HEK293 (cell line): ENCODE measurements around the gene FRMD4A.

ENCODE experiments used
- CTCF ChIA-PET: fragments of 350-600 bp; formaldehyde crosslinking; extraction: SDS; loops from one replicate; lab custom pipeline; 2021; ENCODE audit warnings: antibody characterized with exemption; lab: Yijun Ruan, JAX
- POLR2A ChIA-PET: fragments of 300-600 bp; formaldehyde crosslinking; extraction: SDS; loops from one replicate; lab custom pipeline; 2020; ENCODE audit warnings: antibody characterized with exemption, inconsistent platforms; lab: Yijun Ruan, JAX
- H3K27ac ChIP-seq: fragments of 200-500 bp; sonication (Bioruptor generic); 2 replicates; pipeline ENCODE4 v1.5.1; 2014; ENCODE audit warnings: low read depth, low read length, control low read depth, inconsistent platforms; ENCODE audit errors: extremely low read depth
- H3K36me3 ChIP-seq, 2 experiments: fragments of 200-500 bp in 1 of 2; sonication (Bioruptor generic) in 1 of 2; 1 replicate in 1 of 2; 2 replicates in 1 of 2; pipeline ENCODE4 v1.5.1; 2014 to 2017; ENCODE audit warnings: inconsistent platforms in 2 of 2, low read length in 2 of 2; ENCODE audit not compliant: control insufficient read depth in 2 of 2, insufficient read depth in 1 of 2
- H3K4me1 ChIP-seq: fragments of 200-500 bp; sonication (Bioruptor generic); 2 replicates; pipeline ENCODE4 v1.5.1; 2014; ENCODE audit warnings: mild to moderate bottlenecking, low read length, inconsistent platforms; ENCODE audit not compliant: control insufficient read depth, insufficient read depth
- H3K4me3 ChIP-seq: 2 replicates; pipeline ENCODE4 v1.5.1; 2011; ENCODE audit warnings: low read depth, mild to moderate bottlenecking, control low read depth, low read length, moderate library complexity
- H3K9me3 ChIP-seq: fragments of 200-500 bp; sonication (Bioruptor generic); 2 replicates; pipeline ENCODE4 v1.5.1; 2014; ENCODE audit warnings: low read depth, low read length, inconsistent platforms; ENCODE audit not compliant: control insufficient read depth, insufficient read depth
- GLIS2 ChIP-seq: fragments of 450-650 bp; formaldehyde crosslinking; IDR thresholded peaks from 2 replicates; pipeline ENCODE4 v1.5.1; 2016; ENCODE audit warnings: missing biosample characterization, missing genetic modification characterization
- KLF8 ChIP-seq: fragments of 450-650 bp; formaldehyde crosslinking; IDR thresholded peaks from 2 replicates; pipeline ENCODE4 v1.5.1; 2016; ENCODE audit warnings: missing biosample characterization, missing genetic modification characterization
- KLF9 ChIP-seq: fragments of 450-650 bp; formaldehyde crosslinking; IDR thresholded peaks from 2 replicates; pipeline ENCODE4 v1.5.1; 2016; ENCODE audit warnings: missing biosample characterization, missing genetic modification characterization, low read depth
- MEIS1 ChIP-seq: sonication (generic); formaldehyde crosslinking; IDR thresholded peaks from 2 replicates; pipeline ENCODE4 v1.8.1; 2022; ENCODE audit warnings: missing genetic modification reagents, mild to moderate bottlenecking, borderline replicate concordance
- SP2 ChIP-seq: fragments of 450-650 bp; formaldehyde crosslinking; IDR thresholded peaks from 2 replicates; pipeline ENCODE4 v1.5.1; 2016; ENCODE audit warnings: missing biosample characterization, missing genetic modification characterization
- SP3 ChIP-seq: fragments of 450-650 bp; formaldehyde crosslinking; IDR thresholded peaks from 2 replicates; pipeline ENCODE4 v1.5.1; 2016; ENCODE audit warnings: missing biosample characterization, missing genetic modification characterization
- TSHZ1 ChIP-seq: fragments of 450-650 bp; formaldehyde crosslinking; IDR thresholded peaks from 2 replicates; pipeline ENCODE4 v1.5.1; 2016; ENCODE audit warnings: missing biosample characterization, missing genetic modification characterization, borderline replicate concordance
- ZBTB44 ChIP-seq: fragments of 450-650 bp; IDR thresholded peaks from 2 replicates; pipeline ENCODE4 v1.5.1; 2018; ENCODE audit warnings: missing biosample characterization, mild to moderate bottlenecking, missing genetic modification characterization
- ZEB2 ChIP-seq: fragments of 450-650 bp; formaldehyde crosslinking; IDR thresholded peaks from 2 replicates; pipeline ENCODE4 v1.5.1; 2016; ENCODE audit warnings: missing biosample characterization, missing genetic modification characterization
- ZNF112 ChIP-seq: fragments of 450-650 bp; formaldehyde crosslinking; IDR thresholded peaks from 2 replicates; pipeline ENCODE4 v1.5.0; 2017; ENCODE audit warnings: missing biosample characterization, missing genetic modification characterization
- ZNF211 ChIP-seq: fragments of 450-650 bp; formaldehyde crosslinking; IDR thresholded peaks from 2 replicates; pipeline ENCODE4 v1.5.1; 2016; ENCODE audit warnings: low read depth, missing biosample characterization, missing genetic modification characterization
- ZNF248 ChIP-seq: fragments of 450-650 bp; formaldehyde crosslinking; IDR thresholded peaks from 2 replicates; pipeline ENCODE4 v1.5.1; 2017; ENCODE audit warnings: missing biosample characterization, missing genetic modification characterization
- ZNF354C ChIP-seq: fragments of 450-650 bp; formaldehyde crosslinking; IDR thresholded peaks from 2 replicates; pipeline ENCODE4 v1.5.1; 2016; ENCODE audit warnings: missing biosample characterization, missing genetic modification characterization, low read depth, borderline replicate concordance
- ZNF404 ChIP-seq: fragments of 450-650 bp; formaldehyde crosslinking; IDR thresholded peaks from 2 replicates; pipeline ENCODE4 v1.5.1; 2017; ENCODE audit warnings: missing biosample characterization, missing genetic modification characterization
- ZNF518A ChIP-seq: fragments of 450-650 bp; formaldehyde crosslinking; conservative IDR thresholded peaks from 2 replicates; pipeline ENCODE4 v1.5.1; 2016; ENCODE audit warnings: low read depth, missing biosample characterization, missing genetic modification characterization
- ZNF626 ChIP-seq: fragments of 450-650 bp; sonication (Bioruptor Pico); formaldehyde crosslinking; IDR thresholded peaks from 2 replicates; pipeline ENCODE4 v1.5.1; 2018; ENCODE audit warnings: missing biosample characterization, missing genetic modification characterization, inconsistent platforms
- ZNF837 ChIP-seq: fragments of 450-650 bp; formaldehyde crosslinking; IDR thresholded peaks from 2 replicates; pipeline ENCODE4 v1.5.1; 2016; ENCODE audit warnings: missing biosample characterization, missing genetic modification characterization
- ZSCAN4 ChIP-seq: fragments of 450-650 bp; formaldehyde crosslinking; IDR thresholded peaks from 2 replicates; pipeline ENCODE4 v1.5.1; 2017; ENCODE audit warnings: missing biosample characterization, missing genetic modification characterization

FRMD4A gene

GRCh38 chr10:13684252-13684791, 646.4 kb downstream of the FRMD4A start:
- CTCF ChIA-PET, result no interaction called here

GRCh38 chr10:13683017-13683416, 647.7 kb downstream of the FRMD4A start:
- POLR2A ChIA-PET, result no interaction called here

More at GRCh38 chr10:13684252-13684791, 646.4 kb downstream of the FRMD4A start:
- Histone ChIP-seq H3K4me3 (no peak overlapping the region), H3K9me3 (no peaks in the 10 kb centered on the region), H3K27ac (no peak overlapping the region), H3K4me1 (peaks cover 4% of the 10 kb centered on the region; the same call in 1 of the 2 replicates), H3K36me3 (no peaks in the 10 kb centered on the region; a peak in 1 of 3 replicates)
- TF ChIP-seq ZNF354C (tag by site-specific recombination), result no peak
- no peak for TF ChIP-seq ZNF248
- POLR2A ChIA-PET, result interaction anchor here (0.9 kb wide), 1 partner anchor 23 kb away, joined by 3 read pairs; no protein-coding TSS in a partner anchor

GRCh38 chr10:13681960-13682359, 648.8 kb downstream of the FRMD4A start:
- POLR2A ChIA-PET, result no interaction called here
- Histone ChIP-seq H3K4me3 (no peak overlapping the region), H3K27ac (no peak overlapping the region), H3K4me1 (peaks cover 4% of the 10 kb centered on the region; the same call in 1 of the 2 replicates), H3K9me3 (no peaks in the 10 kb centered on the region), H3K36me3 (no peaks in the 10 kb centered on the region; a peak in 1 of 3 replicates)
- CTCF ChIA-PET, result interaction anchor here (0.6 to 0.9 kb wide), 2 partner anchors 22 to 25 kb away, joined by 3 to 4 read pairs; no protein-coding TSS in a partner anchor
- TF ChIP-seq SP2 (tag by site-specific recombination) (no peak), ZBTB44 (tag by site-specific recombination) (no peak), TSHZ1 (tag by site-specific recombination) (no peak), MEIS1 (CRISPR knock-in tag) (no peak), ZNF404 (tag by site-specific recombination) (no peak)

More at GRCh38 chr10:13683017-13683416, 647.7 kb downstream of the FRMD4A start:
- Histone ChIP-seq H3K4me3 (no peak overlapping the region), H3K27ac (no peak overlapping the region), H3K36me3 (no peaks in the 10 kb centered on the region; a peak in 1 of 3 replicates), H3K9me3 (no peaks in the 10 kb centered on the region)
- TF ChIP-seq ZNF518A (no peak), GLIS2 (no peak), ZNF837 (tag by site-specific recombination) (no peak), KLF9 (tag by site-specific recombination) (no peak), ZNF211 (tag by site-specific recombination) (no peak), KLF8 (tag by site-specific recombination) (no peak), SP3 (no peak), ZNF626 (tag by site-specific recombination) (no peak), ZSCAN4 (tag by site-specific recombination) (no peak), ZNF112 (no peak), ZEB2 (tag by site-specific recombination) (no peak)
- TF ChIP-seq, all 188 proteins: peak for 0
- H3K4me1 ChIP-seq, result peaks cover 4% of the 10 kb centered on the region; the same call in 1 of the 2 replicates
- CTCF ChIA-PET, result interaction anchor here (0.5 kb wide), 1 partner anchor 92 kb away, joined by 3 read pairs; no protein-coding TSS in a partner anchor
